Measurements from ENCODE around the gene MYO1E.
"Not testable (repeated sequence)": the region's sequence is repeated elsewhere in the genome, so short reads cannot be mapped to it uniquely, and the experiment has no call there.

Gene MYO1E

GRCh38 chr15:59387196-59387878 lies 14.7 kb upstream of the MYO1E start:
- DNase-seq = not testable (repeated sequence)

- DNase-seq = no peak
Measured at GRCh38 chr15:59385171-59385570, 12.5 kb upstream of the MYO1E start.

- no peak for DNase-seq
Measured at GRCh38 chr15:59384507-59384906, 11.8 kb upstream of the MYO1E start.

- no peak for DNase-seq
Measured at GRCh38 chr15:59380902-59381610, 8.4 kb upstream of the MYO1E start.

- no peak for DNase-seq
Measured at GRCh38 chr15:59379531-59379930, 6.9 kb upstream of the MYO1E start.

GRCh38 chr15:59378855-59379254 lies 6.2 kb upstream of the MYO1E start:
- no peak for DNase-seq

- DNase-seq = no peak
Measured at GRCh38 chr15:59377924-59378323, 5.3 kb upstream of the MYO1E start.

- DNase-seq = no peak
Measured at GRCh38 chr15:59376733-59377132, 4.1 kb upstream of the MYO1E start.

- DNase-seq = no peak
Measured at GRCh38 chr15:59373215-59373614, 544 bp upstream of the MYO1E start.

GRCh38 chr15:59371458-59372351 lies 966 bp downstream of the MYO1E start:
- peak in 27 of 58 donors; percentile 5 to 64 (median 45) for DNase-seq

GRCh38 chr15:59369597-59369996 lies 3.1 kb downstream of the MYO1E start:
- DNase-seq = no peak

GRCh38 chr15:59367022-59367451 lies 5.6 kb downstream of the MYO1E start:
- DNase-seq = peak in 2 of 58 donors; percentile 4 to 9

- no peak for DNase-seq
Measured at GRCh38 chr15:59366333-59367021, 6.2 kb downstream of the MYO1E start.

GRCh38 chr15:59364248-59364647 lies 8.4 kb downstream of the MYO1E start:
- no peak for DNase-seq

- no peak for DNase-seq
Measured at GRCh38 chr15:59362331-59362730, 10.3 kb downstream of the MYO1E start.

GRCh38 chr15:59360896-59361295 lies 11.8 kb downstream of the MYO1E start:
- DNase-seq = no peak

GRCh38 chr15:59360305-59360704 lies 12.4 kb downstream of the MYO1E start:
- DNase-seq = no peak

GRCh38 chr15:59355730-59356129 lies 16.9 kb downstream of the MYO1E start:
- no peak for DNase-seq

GRCh38 chr15:59354417-59355031 lies 18.1 kb downstream of the MYO1E start:
- no peak for DNase-seq

GRCh38 chr15:59353994-59354416 lies 18.7 kb downstream of the MYO1E start:
- DNase-seq = no peak

GRCh38 chr15:59352683-59353082 lies 20.0 kb downstream of the MYO1E start:
- DNase-seq = no peak
